Panc1 (cell line): ENCODE data around the gene MBD3.

Experiments used
- POLR2AphosphoS5 ChIP-seq: IDR thresholded peaks from 2 replicates; pipeline ENCODE4 v1.6.1; 2012; ENCODE audit warnings: mild to moderate bottlenecking, low read depth, low read length, moderate library complexity
- SIN3A ChIP-seq: IDR thresholded peaks from 2 replicates; pipeline ENCODE4 v1.6.1; 2012; ENCODE audit warnings: low read depth, mild to moderate bottlenecking, low read length, moderate library complexity, borderline replicate concordance; ENCODE audit not compliant: insufficient read depth
- TCF7L2 ChIP-seq: IDR thresholded peaks from 2 replicates; pipeline ENCODE4 v1.6.1; 2011; ENCODE audit warnings: mild to moderate bottlenecking, low read depth, low read length, inconsistent platforms
- TF ChIP-seq, protein P1 (sequence below): fragments of 450-650 bp; IDR thresholded peaks from 2 replicates; pipeline ENCODE4 v1.5.1; 2017; ENCODE audit warnings: mild to moderate bottlenecking
- TF ChIP-seq, protein P2 (sequence below), 2 experiments: IDR thresholded peaks; 2 replicates each; pipeline ENCODE4 v1.6.1; 2011 to 2012; ENCODE audit warnings: low read depth in 2 of 2, control low read depth in 1 of 2, low read length in 1 of 2, mild to moderate bottlenecking in 1 of 2, moderate library complexity in 1 of 2; ENCODE audit not compliant: insufficient read depth in 1 of 2

DNA sequence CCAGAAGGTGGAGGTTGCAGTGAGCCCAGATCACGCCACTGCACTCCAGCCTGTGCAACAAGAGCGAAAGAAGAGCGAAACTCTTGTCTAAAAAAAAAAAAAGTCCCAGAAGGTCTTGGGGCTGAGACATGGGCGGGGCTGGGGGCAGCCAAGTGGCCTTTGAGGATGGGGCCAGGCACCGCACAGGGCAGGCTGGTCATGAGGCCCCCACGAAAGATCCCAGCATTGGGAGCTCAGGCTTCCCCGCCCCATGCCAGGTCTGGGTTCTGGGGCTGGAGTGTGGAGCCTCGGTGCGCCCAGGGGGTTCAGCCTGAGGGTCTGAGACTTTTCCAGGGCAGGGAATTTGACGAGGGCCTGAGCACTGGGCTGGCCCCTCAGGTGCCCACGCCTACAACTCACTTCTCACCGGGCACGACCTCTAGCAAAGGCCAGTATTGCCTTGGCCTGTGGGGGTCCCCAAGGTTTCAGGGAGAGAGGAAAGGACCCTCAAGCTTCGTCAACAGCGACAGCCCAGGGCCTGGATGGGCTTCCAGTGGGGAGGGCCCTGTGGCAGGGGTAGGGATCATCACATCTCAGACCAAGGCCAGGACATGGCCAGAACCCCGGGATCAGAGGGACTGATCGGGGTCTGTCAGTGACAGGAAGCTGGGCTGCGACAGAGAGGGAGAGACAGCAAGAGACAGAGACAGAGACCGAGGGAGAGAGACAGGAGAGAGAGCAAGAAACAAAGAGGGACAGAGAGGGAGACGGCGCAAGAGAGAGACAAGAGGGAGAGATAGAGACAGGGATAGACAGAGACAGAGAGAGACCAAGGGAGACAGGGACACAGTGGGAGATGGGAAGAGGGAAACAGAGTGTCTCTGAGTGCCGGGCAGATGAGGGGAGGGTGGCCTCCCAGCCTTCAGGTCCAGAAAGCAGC lies 17.1 kb downstream of the MBD3 start:
- TF ChIP-seq SIN3A (no peak), POLR2AphosphoS5 (peak; percentile 29; the same call in 1 of the 2 replicates), TCF7L2 (no peak)
- TF ChIP-seq, protein P1, sequence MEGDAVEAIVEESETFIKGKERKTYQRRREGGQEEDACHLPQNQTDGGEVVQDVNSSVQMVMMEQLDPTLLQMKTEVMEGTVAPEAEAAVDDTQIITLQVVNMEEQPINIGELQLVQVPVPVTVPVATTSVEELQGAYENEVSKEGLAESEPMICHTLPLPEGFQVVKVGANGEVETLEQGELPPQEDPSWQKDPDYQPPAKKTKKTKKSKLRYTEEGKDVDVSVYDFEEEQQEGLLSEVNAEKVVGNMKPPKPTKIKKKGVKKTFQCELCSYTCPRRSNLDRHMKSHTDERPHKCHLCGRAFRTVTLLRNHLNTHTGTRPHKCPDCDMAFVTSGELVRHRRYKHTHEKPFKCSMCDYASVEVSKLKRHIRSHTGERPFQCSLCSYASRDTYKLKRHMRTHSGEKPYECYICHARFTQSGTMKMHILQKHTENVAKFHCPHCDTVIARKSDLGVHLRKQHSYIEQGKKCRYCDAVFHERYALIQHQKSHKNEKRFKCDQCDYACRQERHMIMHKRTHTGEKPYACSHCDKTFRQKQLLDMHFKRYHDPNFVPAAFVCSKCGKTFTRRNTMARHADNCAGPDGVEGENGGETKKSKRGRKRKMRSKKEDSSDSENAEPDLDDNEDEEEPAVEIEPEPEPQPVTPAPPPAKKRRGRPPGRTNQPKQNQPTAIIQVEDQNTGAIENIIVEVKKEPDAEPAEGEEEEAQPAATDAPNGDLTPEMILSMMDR: no peak
- TF ChIP-seq, protein P2, sequence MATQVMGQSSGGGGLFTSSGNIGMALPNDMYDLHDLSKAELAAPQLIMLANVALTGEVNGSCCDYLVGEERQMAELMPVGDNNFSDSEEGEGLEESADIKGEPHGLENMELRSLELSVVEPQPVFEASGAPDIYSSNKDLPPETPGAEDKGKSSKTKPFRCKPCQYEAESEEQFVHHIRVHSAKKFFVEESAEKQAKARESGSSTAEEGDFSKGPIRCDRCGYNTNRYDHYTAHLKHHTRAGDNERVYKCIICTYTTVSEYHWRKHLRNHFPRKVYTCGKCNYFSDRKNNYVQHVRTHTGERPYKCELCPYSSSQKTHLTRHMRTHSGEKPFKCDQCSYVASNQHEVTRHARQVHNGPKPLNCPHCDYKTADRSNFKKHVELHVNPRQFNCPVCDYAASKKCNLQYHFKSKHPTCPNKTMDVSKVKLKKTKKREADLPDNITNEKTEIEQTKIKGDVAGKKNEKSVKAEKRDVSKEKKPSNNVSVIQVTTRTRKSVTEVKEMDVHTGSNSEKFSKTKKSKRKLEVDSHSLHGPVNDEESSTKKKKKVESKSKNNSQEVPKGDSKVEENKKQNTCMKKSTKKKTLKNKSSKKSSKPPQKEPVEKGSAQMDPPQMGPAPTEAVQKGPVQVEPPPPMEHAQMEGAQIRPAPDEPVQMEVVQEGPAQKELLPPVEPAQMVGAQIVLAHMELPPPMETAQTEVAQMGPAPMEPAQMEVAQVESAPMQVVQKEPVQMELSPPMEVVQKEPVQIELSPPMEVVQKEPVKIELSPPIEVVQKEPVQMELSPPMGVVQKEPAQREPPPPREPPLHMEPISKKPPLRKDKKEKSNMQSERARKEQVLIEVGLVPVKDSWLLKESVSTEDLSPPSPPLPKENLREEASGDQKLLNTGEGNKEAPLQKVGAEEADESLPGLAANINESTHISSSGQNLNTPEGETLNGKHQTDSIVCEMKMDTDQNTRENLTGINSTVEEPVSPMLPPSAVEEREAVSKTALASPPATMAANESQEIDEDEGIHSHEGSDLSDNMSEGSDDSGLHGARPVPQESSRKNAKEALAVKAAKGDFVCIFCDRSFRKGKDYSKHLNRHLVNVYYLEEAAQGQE (IDR thresholded peaks at IDR 0.05; ENCODE audit: insufficient read depth in 1 of 2, low read depth in 2 of 2, low read length in 1 of 2): no peak
